H1 (cell line): ENCODE results near the gene CYP4A11. TPM values are rescaled to one million over a fixed set of nuclear protein-coding genes. Genes with fewer than 3 reads are reported as not detected.

ENCODE experiments used
- ATF2 ChIP-seq: IDR thresholded peaks from 2 replicates; pipeline ENCODE4 v1.6.1; 2012; ENCODE audit warnings: low read length, inconsistent platforms
- polyA plus RNA-seq, 7 experiments: library from polyadenylated mRNA; depleted of rRNA in 3 of 7; stranded (reverse) in 5 of 7; unstranded in 2 of 7; fragments of >200 nt in 5 of 7; fragments of 200-250 nt in 2 of 7; gene quantifications; 1 replicate in 5 of 7; 2 replicates in 1 of 7; 4 replicates in 1 of 7; pipeline versions ENCODE4 v1.2.1 to v1.2.3, GENCODE V29; 2011 to 2013; ENCODE audit warnings: missing spikeins in 2 of 7, mixed read lengths in 2 of 7
- total RNA-seq: library from RNA; stranded (reverse); fragmentation: NEBNext Ultra II Directional; extraction: Animal tissue kit (Norgen Biotek cat#: 25700); gene quantifications from 2 replicates; pipeline ENCODE4 v1.2.1, GENCODE V29; 2021

CYP4A11 gene
- total and polyA plus RNA-seq, 2 of the 8 experiments (the other 6 are each of a cell fraction or from before 2014, with no cell fraction given): not detected

GRCh38 chr1:46940307-46940706, 969 bp downstream of the CYP4A11 start (continued):
- TF ChIP-seq ATF2: no peak
